CD14-positive monocyte (primary cell): ENCODE measurements around the gene TNFSF13. TPM values are rescaled to one million over a fixed set of nuclear protein-coding genes. Genes with fewer than 3 reads are reported as not detected.

Experiments
- DNase-seq, 3 donors: peaks; one replicate each; pipeline ENCODE4 v3.0.0-alpha.2; 2011 to 2022
- H2AFZ ChIP-seq: 2 replicates; pipeline ENCODE4 v1.6.0; 2012; ENCODE audit warnings: mild to moderate bottlenecking, low read depth, low read length, inconsistent platforms; ENCODE audit not compliant: insufficient read depth, poor library complexity, severe bottlenecking
- H3K27ac ChIP-seq, 2 donors: 1 replicate in 1 of 2; 2 replicates in 1 of 2; pipeline ENCODE4 v1.5.1; 2012 to 2013; ENCODE audit warnings: low read length in 2 of 2, control low read depth in 1 of 2, inconsistent platforms in 1 of 2, low read depth in 1 of 2, mild to moderate bottlenecking in 1 of 2
- H3K27me3 ChIP-seq, 2 donors: one replicate each; pipeline versions ENCODE4 v1.6.0 to v1.6.1; 2011 to 2013; ENCODE audit warnings: low read length in 2 of 2; ENCODE audit not compliant: control insufficient read depth in 2 of 2, insufficient read depth in 2 of 2
- H3K36me3 ChIP-seq, 2 donors: replicated peaks in 1 of 2; 1 replicate in 1 of 2; 2 replicates in 1 of 2; pipeline versions ENCODE4 v1.5.1 to v1.6.1; 2012 to 2013; ENCODE audit warnings: low read length in 2 of 2, control low read depth in 1 of 2, inconsistent platforms in 1 of 2, mild to moderate bottlenecking in 1 of 2; ENCODE audit not compliant: insufficient read depth in 2 of 2, control insufficient read depth in 1 of 2
- H3K4me1 ChIP-seq, 2 donors: 1 replicate in 1 of 2; 2 replicates in 1 of 2; pipeline versions ENCODE4 v1.5.1 to v1.6.1; 2012 to 2013; ENCODE audit warnings: low read length in 2 of 2, control low read depth in 1 of 2, inconsistent platforms in 1 of 2, mild to moderate bottlenecking in 1 of 2, moderate library complexity in 1 of 2; ENCODE audit not compliant: insufficient read depth in 2 of 2, control insufficient read depth in 1 of 2
- H3K4me2 ChIP-seq: replicated peaks from 2 replicates; pipeline ENCODE3; 2012; ENCODE audit warnings: low read length, moderate library complexity, mild to moderate bottlenecking; ENCODE audit not compliant: poor library complexity, severe bottlenecking; ENCODE audit errors: extremely low read depth
- H3K4me3 ChIP-seq, 3 experiments: fragments of 200-600 bp in 1 of 3; sonication (generic) in 1 of 3; replicated peaks in 1 of 3; 1 replicate in 2 of 3; 2 replicates in 1 of 3; pipeline ENCODE4 v1.5.1; 2011 to 2013; ENCODE audit warnings: low read length in 3 of 3, mild to moderate bottlenecking in 3 of 3, control low read depth in 2 of 3, low read depth in 2 of 3, inconsistent platforms in 1 of 3, moderate library complexity in 1 of 3
- H3K79me2 ChIP-seq: 2 replicates; pipeline ENCODE4 v1.6.0; 2012; ENCODE audit warnings: mild to moderate bottlenecking, control low read depth, inconsistent platforms, low read length, moderate library complexity; ENCODE audit not compliant: insufficient read depth
- H3K9ac ChIP-seq: 2 replicates; pipeline ENCODE4 v1.6.0; 2017; ENCODE audit warnings: low read length, mild to moderate bottlenecking; ENCODE audit not compliant: insufficient read depth, poor library complexity, severe bottlenecking
- H3K9me3 ChIP-seq, 2 donors: replicated peaks in 1 of 2; 1 replicate in 1 of 2; 2 replicates in 1 of 2; pipeline versions ENCODE4 v1.5.1 to v1.6.1; 2012 to 2013; ENCODE audit warnings: low read length in 2 of 2, control low read depth in 1 of 2; ENCODE audit not compliant: control insufficient read depth in 1 of 2, insufficient read depth in 1 of 2
- H4K20me1 ChIP-seq: 2 replicates; pipeline ENCODE4 v1.6.0; 2012; ENCODE audit warnings: mild to moderate bottlenecking, low read length, control low read depth, moderate library complexity; ENCODE audit not compliant: insufficient read depth
- H3K27ac Mint-ChIP-seq, 7 donors: one replicate each; pipeline ENCODE4 v1.8.0; 2020; ENCODE audit warnings: mild to moderate bottlenecking in 7 of 7, mixed read lengths in 7 of 7, moderate library complexity in 6 of 7, inconsistent platforms in 2 of 7
- H3K27me3 Mint-ChIP-seq, 3 donors: one replicate each; pipeline ENCODE4 v1.8.0; 2021 to 2022; ENCODE audit warnings: low read depth in 3 of 3, mild to moderate bottlenecking in 3 of 3, mixed read lengths in 3 of 3, moderate library complexity in 3 of 3, inconsistent platforms in 1 of 3
- H3K36me3 Mint-ChIP-seq, 2 donors: one replicate each; pipeline ENCODE4 v1.8.0; 2020; ENCODE audit warnings: mixed read lengths in 2 of 2, inconsistent platforms in 1 of 2, mild to moderate bottlenecking in 1 of 2
- H3K4me1 Mint-ChIP-seq: one replicate; pipeline ENCODE4 v1.8.0; 2020; ENCODE audit warnings: mild to moderate bottlenecking, mixed read lengths
- H3K4me3 Mint-ChIP-seq, 2 donors: one replicate each; pipeline ENCODE4 v1.8.0; 2020; ENCODE audit warnings: mild to moderate bottlenecking in 2 of 2, mixed read lengths in 2 of 2, moderate library complexity in 1 of 2
- H3K9me3 Mint-ChIP-seq, 7 donors: one replicate each; pipeline ENCODE4 v1.8.0; 2020 to 2022; ENCODE audit warnings: mixed read lengths in 7 of 7, mild to moderate bottlenecking in 6 of 7, moderate library complexity in 6 of 7, inconsistent platforms in 2 of 7
- CTCF ChIP-seq: fragments of 200-600 bp; IDR thresholded peaks from one replicate; pipeline ENCODE4 v1.8.0; 2022; ENCODE audit warnings: antibody characterized with exemption, mild to moderate bottlenecking
- WGBS: methylation state at CpG from one replicate; pipeline ENCODE4 v1.1.5; 2013; ENCODE audit warnings: missing lambda C conversion rate; ENCODE audit not compliant: insufficient coverage; 5-methylcytosine and 5-hydroxymethylcytosine counted together
- intact Hi-C, 2 donors: fragments of 100-400 bp; cut with micrococcal nuclease; formaldehyde crosslinking; loops; one replicate each; pipeline versions ENCODE4 v1.15.0 to v1.15.1; 2023
- polyA plus RNA-seq, 3 donors: library from polyadenylated mRNA; depleted of rRNA in 1 of 3; unstranded in 2 of 3; stranded (reverse) in 1 of 3; fragments of 300-500 nt in 2 of 3; fragments of >200 nt in 1 of 3; fragmentation: Illumina TruSeq in 2 of 3; gene quantifications; 1 replicate in 2 of 3; 2 replicates in 1 of 3; pipeline ENCODE4 v1.2.3, GENCODE V29; 2012 to 2021

Gene TNFSF13
- polyA plus RNA-seq, 3 donors, result 236 to 523 (median 491) TPM

- no CpG with 5 or more reads among the region's 5 CpGs for WGBS
- DNase-seq, result no peak
- H3K9ac ChIP-seq, result no peak overlapping the region
- intact Hi-C loops, result no loop called here
- no peak overlapping the region for H2AFZ ChIP-seq
- Mint-ChIP-seq H3K36me3 (peaks cover 88 to 94% of the 10 kb centered on the region in 2 donors), H3K4me1 (peaks cover 7% of the 10 kb centered on the region), H3K4me3 (no peak overlapping the region), H3K27ac (no peak overlapping the region), H3K27me3 (peaks cover 0 to 2% (median 0%) of the 10 kb centered on the region in 3 donors), H3K9me3 (no peaks in the 10 kb centered on the region)
- peaks cover 1 to 6% of the 10 kb centered on the region in 2 donors for H3K4me1 ChIP-seq
- no peaks in the 10 kb centered on the region for H3K27me3 ChIP-seq
- H3K4me2 ChIP-seq, result no peak overlapping the region
- H3K27ac ChIP-seq, result no peak overlapping the region
- no peak overlapping the region for H3K4me3 ChIP-seq
- peaks cover 81 to 95% of the 10 kb centered on the region in 2 donors for H3K36me3 ChIP-seq
- peaks cover 33% of the 10 kb centered on the region for H4K20me1 ChIP-seq
- no peaks in the 10 kb centered on the region for H3K79me2 ChIP-seq
- no peak for TF ChIP-seq CTCF
- H3K9me3 ChIP-seq, result no peaks in the 10 kb centered on the region
Observed at GRCh38 chr17:7509937-7510336, 48.6 kb upstream of the TNFSF13 start.

GRCh38 chr17:7511108-7511507 is 47.4 kb upstream of the TNFSF13 start:
- Mint-ChIP-seq H3K27ac (peak overlapping the region in 2 of 7 donors; percentile 13 to 65), H3K27me3 (peaks cover 0 to 4% (median 0%) of the 10 kb centered on the region in 3 donors), H3K4me1 (peaks cover 18% of the 10 kb centered on the region), H3K36me3 (peaks cover 78 to 83% of the 10 kb centered on the region in 2 donors), H3K4me3 (no peak overlapping the region), H3K9me3 (no peaks in the 10 kb centered on the region)
- intact Hi-C loops, result no loop called here
- H3K36me3 ChIP-seq, result peaks cover 70 to 85% of the 10 kb centered on the region in 2 donors
- H3K4me3 ChIP-seq, result no peak overlapping the region
- no peak overlapping the region for H3K9ac ChIP-seq
- WGBS, result 98% methylated on average over 5 of the region's 10 CpGs
- H2AFZ ChIP-seq, result no peak overlapping the region
- no peak for DNase-seq
- H3K27ac ChIP-seq, result no peak overlapping the region
- no peaks in the 10 kb centered on the region for H3K27me3 ChIP-seq
- peaks cover 31% of the 10 kb centered on the region for H4K20me1 ChIP-seq
- H3K4me1 ChIP-seq, result peaks cover 13 to 18% of the 10 kb centered on the region in 2 donors
- H3K79me2 ChIP-seq, result no peaks in the 10 kb centered on the region
- no peak for TF ChIP-seq CTCF
- no peaks in the 10 kb centered on the region for H3K9me3 ChIP-seq
- H3K4me2 ChIP-seq, result no peak overlapping the region
